Spleen (tissue), 11 donors: Measurements from ENCODE around the gene ST8SIA2. TPM values are rescaled to one million over a fixed set of nuclear protein-coding genes. Genes with fewer than 3 reads are reported as not detected.

Experiments used
- DNase-seq: peaks from one replicate; pipeline ENCODE4 v3.0.0-alpha.2; 2020
- H3K27ac ChIP-seq, 8 donors: fragments of 200-600 bp; sonication (generic) in 7 of 8; 1 replicate in 4 of 8; 2 replicates in 4 of 8; pipeline versions ENCODE4 v1.5.0 to v1.8.0; 2016 to 2021; ENCODE audit warnings: inconsistent platforms in 4 of 8, mild to moderate bottlenecking in 4 of 8, moderate library complexity in 1 of 8
- H3K27me3 ChIP-seq, 7 donors: fragments of 200-600 bp; sonication (generic) in 6 of 7; replicated peaks in 1 of 7; 1 replicate in 4 of 7; 2 replicates in 3 of 7; pipeline versions ENCODE4 v1.5.0 to v1.8.0; 2016 to 2021; ENCODE audit warnings: inconsistent platforms in 3 of 7, mild to moderate bottlenecking in 1 of 7
- H3K36me3 ChIP-seq, 6 donors: fragments of 200-600 bp; sonication (generic) in 5 of 6; 1 replicate in 4 of 6; 2 replicates in 2 of 6; pipeline versions ENCODE4 v1.5.0 to v1.8.0; 2016 to 2021; ENCODE audit warnings: inconsistent platforms in 2 of 6
- H3K4me1 ChIP-seq, 6 donors: fragments of 200-600 bp; sonication (generic) in 5 of 6; 1 replicate in 3 of 6; 2 replicates in 3 of 6; pipeline versions ENCODE4 v1.5.0 to v1.8.0; 2016 to 2021; ENCODE audit warnings: inconsistent platforms in 3 of 6
- H3K4me3 ChIP-seq, 8 donors: fragments of 200-600 bp; sonication (generic) in 7 of 8; 1 replicate in 4 of 8; 2 replicates in 4 of 8; pipeline versions ENCODE4 v1.5.0 to v1.8.0; 2016 to 2021; ENCODE audit warnings: inconsistent platforms in 4 of 8, mild to moderate bottlenecking in 4 of 8, moderate library complexity in 2 of 8
- H3K9me3 ChIP-seq, 8 donors: fragments of 200-600 bp; sonication (generic) in 7 of 8; 1 replicate in 4 of 8; 2 replicates in 4 of 8; pipeline versions ENCODE4 v1.5.0 to v1.8.0; 2016 to 2021; ENCODE audit warnings: inconsistent platforms in 4 of 8
- CTCF ChIP-seq, 11 experiments: fragments of 200-600 bp in 7 of 11; fragments of 450-650 bp in 4 of 11; sonication (generic) in 4 of 11; IDR thresholded peaks in 8 of 11; conservative IDR thresholded peaks in 3 of 11; 1 replicate in 7 of 11; 2 replicates in 4 of 11; pipeline versions ENCODE4 v1.4.0 to v1.8.0; 2016 to 2021; ENCODE audit warnings: antibody characterized with exemption in 11 of 11, inconsistent platforms in 4 of 11, mild to moderate bottlenecking in 1 of 11
- POLR2A ChIP-seq, 3 donors: fragments of 450-650 bp; IDR thresholded peaks; one replicate each; pipeline ENCODE4 v1.5.1; 2017; ENCODE audit warnings: antibody characterized with exemption in 3 of 3, mild to moderate bottlenecking in 1 of 3
- POLR2AphosphoS5 ChIP-seq, 3 donors: sonication (generic); formaldehyde crosslinking; IDR thresholded peaks; one replicate each; pipeline ENCODE4 v1.5.1; 2017; ENCODE audit warnings: antibody characterized with exemption in 3 of 3
- WGBS, 5 donors: extraction: QIAGEN DNeasy Blood & Tissue Kit in 3 of 5; methylation state at CpG; one replicate each; pipeline versions ENCODE4 v1.1.5 to v1.1.7; 2013 to 2018; 5-methylcytosine and 5-hydroxymethylcytosine counted together
- intact Hi-C: fragments of 100-400 bp; cut with DNase I; formaldehyde crosslinking; loops from one replicate; pipeline ENCODE4 v1.15.0; 2023; ENCODE audit warnings: low total_unique reads
- polyA plus RNA-seq, 3 donors: library from polyadenylated mRNA; stranded (reverse); fragments of 200-250 nt; gene quantifications; one replicate each; pipeline ENCODE4 v1.2.1, GENCODE V29; 2013
- total RNA-seq, 7 donors: library from RNA; depleted of rRNA in 3 of 7; stranded (reverse); fragments of >200 nt in 3 of 7; fragmentation: NEBNext Ultra II Directional in 4 of 7; extraction: Animal tissue kit (Norgen Biotek cat#: 25700) in 4 of 7; gene quantifications; one replicate each; pipeline versions ENCODE4 v1.1.0 to v1.2.1, GENCODE V29; 2016 to 2021
- donor health status: healthy with polysubstance abuse.
- donor health status: DM: no; HTN: no; CAD: no; lungs with moderate emphysema.
- donor health status: DM: no; HTN: no; CAD: no.
- donor health status: Bipolar disorder and iron deficiency.
- donor health status: healthy.
- donor health status: DM: no; HTN: no; CAD: no.
- donor health status: DM: yes; HTN: yes; CAD: no.

ST8SIA2 gene
- total and polyA plus RNA-seq, 10 donors = not detected

- Histone ChIP-seq H3K27me3 (peaks cover 0 to 74% (median 0%) of the 10 kb centered on the region in 7 donors), H3K9me3 (no peaks in the 10 kb centered on the region), H3K4me3 (no peak overlapping the region), H3K4me1 (no peaks in the 10 kb centered on the region), H3K36me3 (no peaks in the 10 kb centered on the region), H3K27ac (no peak overlapping the region)
- intact Hi-C loops = no loop called here
- no peak for DNase-seq
- TF ChIP-seq POLR2AphosphoS5 (IDR thresholded peaks at IDR 0.05) (no peak), CTCF (IDR thresholded peaks at IDR 0.05 in 8 of 11, conservative IDR thresholded peaks at IDR 0.05 in 3 of 11) (no peak), POLR2A (IDR thresholded peaks at IDR 0.05) (no peak)
- WGBS, 5 donors = 71 to 80% (median 78%) methylated on average over 13 of the region's 13 CpGs
Observed at GRCh38 chr15:92499731-92500530, 106.2 kb downstream of the ST8SIA2 start.

GRCh38 chr15:92502336-92502735, 108.7 kb downstream of the ST8SIA2 start:
- no peak overlapping the region for H3K27ac ChIP-seq
- 53 to 74% (median 54%) methylated on average over 7 of the region's 7 CpGs for WGBS, 5 donors
- TF ChIP-seq POLR2A (IDR thresholded peaks at IDR 0.05) (no peak), POLR2AphosphoS5 (IDR thresholded peaks at IDR 0.05) (no peak), CTCF (IDR thresholded peaks at IDR 0.05 in 8 of 11, conservative IDR thresholded peaks at IDR 0.05 in 3 of 11) (no peak)
- no peak for DNase-seq
- no peaks in the 10 kb centered on the region for H3K36me3 ChIP-seq
- H3K9me3 ChIP-seq = peaks cover 0 to 11% (median 11%) of the 10 kb centered on the region in 8 donors
- no peak overlapping the region for H3K4me3 ChIP-seq
- intact Hi-C loops = no loop called here
- no peaks in the 10 kb centered on the region for H3K4me1 ChIP-seq
- peaks cover 0 to 50% (median 0%) of the 10 kb centered on the region in 7 donors for H3K27me3 ChIP-seq

DNA sequence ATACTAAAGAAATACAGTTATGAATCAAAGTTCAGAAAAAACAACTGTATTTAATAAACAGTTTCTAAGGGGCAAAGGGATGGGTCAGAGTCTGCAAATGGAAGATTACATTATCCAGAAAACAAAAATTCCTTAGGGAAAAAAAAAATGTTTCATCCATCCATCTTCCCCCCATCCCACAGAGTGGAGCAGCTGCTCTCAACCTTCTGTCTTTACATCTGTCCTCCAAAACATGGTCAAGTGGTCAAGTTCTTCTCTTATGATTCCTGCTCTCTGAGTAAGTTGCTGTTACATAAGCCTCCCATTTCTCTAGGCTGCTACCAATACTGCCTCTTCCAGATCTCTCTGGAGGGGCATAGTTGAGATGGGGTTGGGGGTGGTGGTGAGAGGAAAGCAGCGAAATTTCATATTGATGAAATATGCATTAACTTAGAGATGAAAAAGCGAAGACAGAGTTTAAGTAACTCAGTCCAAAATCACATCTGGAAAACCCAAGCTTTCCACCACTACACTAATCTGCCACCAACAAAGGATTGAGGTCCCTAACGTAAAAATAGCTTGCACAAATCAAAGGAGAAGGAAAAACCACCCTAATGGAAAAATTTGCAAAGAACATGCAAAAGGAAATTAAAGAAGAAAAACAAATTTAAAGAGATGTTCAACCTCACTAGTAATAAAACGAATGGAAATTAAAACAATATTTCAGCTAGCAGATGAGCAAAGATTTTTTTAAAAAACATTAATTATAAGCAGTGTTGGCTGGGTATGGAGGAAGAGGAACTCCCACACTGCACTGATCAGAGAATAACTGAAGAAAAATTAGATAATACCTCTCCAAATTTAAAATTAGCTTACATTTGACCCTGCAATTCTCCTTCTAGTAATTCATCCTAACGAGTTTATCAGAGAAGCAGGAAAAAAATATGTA, 109.5 kb downstream of the ST8SIA2 start:
- no peak for DNase-seq
- Histone ChIP-seq H3K36me3 (no peaks in the 10 kb centered on the region), H3K4me3 (no peak overlapping the region), H3K27me3 (peaks cover 0 to 41% (median 0%) of the 10 kb centered on the region in 7 donors), H3K4me1 (no peaks in the 10 kb centered on the region), H3K27ac (no peak overlapping the region), H3K9me3 (peaks cover 0 to 19% (median 17%) of the 10 kb centered on the region in 8 donors)
- intact Hi-C loops = no loop called here
- 62 to 81% (median 78%) methylated on average over 5 of the region's 5 CpGs for WGBS, 5 donors
- TF ChIP-seq CTCF (IDR thresholded peaks at IDR 0.05 in 8 of 11, conservative IDR thresholded peaks at IDR 0.05 in 3 of 11) (no peak), POLR2AphosphoS5 (IDR thresholded peaks at IDR 0.05) (no peak), POLR2A (IDR thresholded peaks at IDR 0.05) (no peak)
